AG04449 (cell line): ENCODE measurements around the gene MYO18B.

Source experiments
- CTCF ChIA-PET: fragments of 350-600 bp; formaldehyde crosslinking; extraction: SDS; loops from one replicate; lab custom pipeline; 2021; ENCODE audit warnings: antibody characterized with exemption; lab: Yijun Ruan, JAX
- POLR2A ChIA-PET: fragments of 400-600, 350-600 bp; formaldehyde crosslinking; extraction: SDS; loops from one replicate; lab custom pipeline; 2020; ENCODE audit warnings: antibody characterized with exemption, inconsistent platforms; lab: Yijun Ruan, JAX
- DNase-seq: peaks from one replicate; pipeline ENCODE4 v3.0.0-alpha.2; 2010; ENCODE audit warnings: low read depth, low spot score
- H3K4me3 ChIP-seq: 2 replicates; pipeline ENCODE4 v1.5.1; 2011; ENCODE audit warnings: low read depth, mild to moderate bottlenecking, control low read depth, low read length
- TF ChIP-seq, protein P1 (sequence below): IDR thresholded peaks from one replicate; pipeline ENCODE4 v1.5.1; 2011; ENCODE audit warnings: mild to moderate bottlenecking, moderate library complexity, low read length, control low read depth, inconsistent platforms; ENCODE audit not compliant: insufficient read depth; ENCODE audit errors: missing control alignments

The MYO18B gene

DNA sequence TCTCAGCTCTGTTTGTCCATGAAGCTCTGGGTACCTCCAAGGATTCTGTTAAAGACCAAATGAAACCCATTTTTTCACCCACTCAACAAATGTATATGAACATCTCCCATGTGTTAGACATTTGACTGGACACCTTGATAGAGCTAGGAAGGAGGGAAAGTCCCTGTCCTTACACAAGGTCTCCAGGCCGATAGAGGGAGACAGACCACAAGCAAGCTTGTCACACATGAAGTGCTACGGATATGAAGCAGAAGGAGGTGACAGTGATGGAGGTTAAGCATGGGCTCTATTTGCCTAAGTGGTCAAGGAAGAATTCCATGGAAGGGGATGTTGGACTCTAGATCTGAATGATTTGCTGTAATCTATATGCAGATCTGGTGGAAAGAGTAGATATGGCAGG lies 138.5 kb downstream of the MYO18B start:
- ChIA-PET POLR2A (no interaction called here), CTCF (no interaction called here)
- DNase-seq, result no peak
- H3K4me3 ChIP-seq, result no peak overlapping the region
- TF ChIP-seq, protein P1, sequence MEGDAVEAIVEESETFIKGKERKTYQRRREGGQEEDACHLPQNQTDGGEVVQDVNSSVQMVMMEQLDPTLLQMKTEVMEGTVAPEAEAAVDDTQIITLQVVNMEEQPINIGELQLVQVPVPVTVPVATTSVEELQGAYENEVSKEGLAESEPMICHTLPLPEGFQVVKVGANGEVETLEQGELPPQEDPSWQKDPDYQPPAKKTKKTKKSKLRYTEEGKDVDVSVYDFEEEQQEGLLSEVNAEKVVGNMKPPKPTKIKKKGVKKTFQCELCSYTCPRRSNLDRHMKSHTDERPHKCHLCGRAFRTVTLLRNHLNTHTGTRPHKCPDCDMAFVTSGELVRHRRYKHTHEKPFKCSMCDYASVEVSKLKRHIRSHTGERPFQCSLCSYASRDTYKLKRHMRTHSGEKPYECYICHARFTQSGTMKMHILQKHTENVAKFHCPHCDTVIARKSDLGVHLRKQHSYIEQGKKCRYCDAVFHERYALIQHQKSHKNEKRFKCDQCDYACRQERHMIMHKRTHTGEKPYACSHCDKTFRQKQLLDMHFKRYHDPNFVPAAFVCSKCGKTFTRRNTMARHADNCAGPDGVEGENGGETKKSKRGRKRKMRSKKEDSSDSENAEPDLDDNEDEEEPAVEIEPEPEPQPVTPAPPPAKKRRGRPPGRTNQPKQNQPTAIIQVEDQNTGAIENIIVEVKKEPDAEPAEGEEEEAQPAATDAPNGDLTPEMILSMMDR, result no peak

DNA sequence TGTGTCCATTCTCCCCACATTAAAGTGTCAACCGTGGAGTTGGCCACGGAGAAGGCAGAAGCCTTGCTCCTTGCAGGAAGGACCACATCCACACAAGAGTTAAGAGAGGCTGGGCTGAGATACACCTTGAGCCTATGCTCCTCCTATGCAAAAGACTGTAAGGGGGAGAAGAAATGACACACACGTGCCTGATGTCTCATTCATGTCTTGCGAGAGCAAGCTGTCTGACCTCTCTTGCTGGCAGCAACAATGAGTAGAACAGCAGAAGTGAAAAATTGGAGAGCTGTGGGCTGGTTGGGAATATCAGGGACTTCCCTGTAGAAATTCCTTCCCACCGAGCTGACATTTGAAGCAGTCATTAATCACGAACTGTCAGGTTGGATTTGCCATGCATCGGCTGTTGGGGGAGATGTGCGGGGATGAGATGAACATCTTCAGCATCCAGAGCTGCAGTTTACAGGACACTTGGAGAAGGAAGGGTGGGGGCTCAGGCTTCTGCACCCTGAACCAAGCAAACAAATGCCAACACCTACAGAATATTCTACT lies 139.3 kb downstream of the MYO18B start:
- DNase-seq, result no peak
- ChIA-PET CTCF (no interaction called here), POLR2A (no interaction called here)
- TF ChIP-seq, protein P1, result no peak
- H3K4me3 ChIP-seq, result no peak overlapping the region

DNA sequence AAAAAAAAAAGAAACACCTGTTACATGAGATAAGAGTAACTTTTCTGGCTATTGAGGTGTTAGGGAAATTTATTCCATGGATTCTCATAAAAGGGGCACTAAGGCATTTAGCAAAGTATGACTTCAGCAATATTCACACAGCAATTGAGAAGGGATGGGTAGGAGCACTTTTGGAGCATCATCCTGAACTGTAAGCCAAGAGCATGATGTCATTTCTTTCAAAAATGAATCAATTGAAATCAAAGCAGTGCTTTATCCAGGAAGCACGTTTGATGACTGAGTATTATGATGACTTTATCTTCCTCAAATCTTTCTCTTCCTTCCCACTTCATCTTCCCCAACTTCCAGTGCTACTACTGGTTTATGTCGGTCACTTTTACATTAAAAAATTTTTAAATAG lies 140.4 kb downstream of the MYO18B start:
- CTCF ChIA-PET, result no interaction called here
- TF ChIP-seq, protein P1, result no peak
- POLR2A ChIA-PET, result no interaction called here

DNA sequence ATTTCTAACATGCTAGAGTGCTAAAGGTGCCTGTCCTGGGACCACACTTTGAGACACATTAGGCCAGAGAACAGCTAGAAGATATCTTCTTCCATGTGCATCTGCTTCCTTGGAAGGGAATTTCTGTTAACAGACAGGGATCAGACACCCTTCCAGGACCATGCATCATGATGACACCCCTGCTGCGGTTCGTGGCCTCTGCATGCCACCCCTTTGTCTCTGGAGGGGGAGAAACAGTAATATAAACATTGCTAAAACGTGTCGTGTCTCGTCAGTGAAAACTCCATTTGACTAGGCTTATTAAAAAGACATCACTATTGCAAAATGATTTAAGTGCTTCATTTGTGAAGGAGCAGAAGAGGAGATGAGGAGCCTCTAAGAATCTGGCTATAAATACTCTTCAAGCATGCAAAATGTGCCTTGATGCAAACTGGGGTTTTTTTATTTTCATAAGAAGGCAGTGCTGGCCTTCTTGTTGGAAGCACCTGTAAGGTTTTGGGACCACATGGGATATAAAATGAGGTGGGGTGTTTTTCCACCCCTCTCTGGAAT lies 141.6 kb downstream of the MYO18B start:
- CTCF ChIA-PET, result no interaction called here
- H3K4me3 ChIP-seq, result no peak overlapping the region
- TF ChIP-seq, protein P1, result no peak
- no peak for DNase-seq
- POLR2A ChIA-PET, result no interaction called here

More for the DNA sequence above, 140.4 kb downstream of the MYO18B start:
- no peak overlapping the region for H3K4me3 ChIP-seq
- DNase-seq, result no peak

DNA sequence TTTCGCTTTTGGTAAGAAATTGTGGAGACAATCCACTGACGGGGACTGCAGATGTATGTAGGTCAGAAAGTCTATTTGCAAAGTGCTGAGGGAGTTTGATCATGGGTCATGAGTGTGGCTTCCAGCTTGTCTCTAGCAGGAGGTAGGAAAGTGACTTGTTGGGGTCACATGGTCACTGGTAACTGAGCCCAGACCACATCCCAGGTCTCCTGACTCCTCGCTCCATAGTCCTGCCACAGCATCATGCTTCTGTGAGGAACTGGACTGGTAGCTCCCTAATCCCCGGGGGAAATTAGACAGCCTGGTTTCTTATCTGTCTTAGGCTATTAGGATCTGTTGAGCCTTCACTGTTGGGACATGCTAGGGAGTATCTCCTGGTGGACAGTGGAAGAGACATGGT lies 142.1 kb downstream of the MYO18B start:
- no peak overlapping the region for H3K4me3 ChIP-seq
- ChIA-PET POLR2A (no interaction called here), CTCF (no interaction called here)
- no peak for DNase-seq
- TF ChIP-seq, protein P1, result no peak

DNA sequence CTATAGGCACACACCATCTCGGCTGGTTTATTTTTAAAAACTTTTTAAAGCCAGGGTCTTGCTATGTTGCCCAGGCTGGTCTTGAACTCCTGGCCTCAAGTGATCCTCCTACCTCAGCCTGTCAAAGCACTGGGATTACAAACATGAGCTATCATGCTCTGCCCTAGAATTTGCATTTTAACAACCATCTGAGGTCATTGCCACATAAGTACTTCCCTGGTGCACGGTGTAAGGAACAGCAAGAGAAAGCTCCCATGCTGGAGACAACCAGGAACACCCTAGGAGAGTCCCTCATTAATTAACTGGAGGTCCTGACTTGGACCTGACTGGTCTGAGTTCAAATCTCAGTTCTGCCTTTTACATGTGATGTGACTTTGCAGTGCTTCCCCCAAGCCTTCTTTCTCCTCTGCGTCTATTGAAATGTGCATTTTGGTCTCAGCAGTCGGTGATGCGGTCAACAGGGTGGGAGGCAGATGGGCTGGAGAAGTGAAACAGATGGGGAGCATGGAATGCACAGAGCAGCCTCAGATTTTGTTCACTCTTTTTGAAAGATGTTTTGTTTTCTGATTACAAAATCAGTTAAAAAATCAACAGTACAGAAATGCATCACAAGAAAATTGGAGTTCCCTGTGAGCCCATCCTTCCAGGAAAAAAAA lies 146.5 kb downstream of the MYO18B start:
- DNase-seq, result no peak
- POLR2A ChIA-PET, result interaction anchor here (0.6 kb wide), 1 partner anchor 29 kb away, joined by 3 read pairs; no protein-coding TSS in a partner anchor
- CTCF ChIA-PET, result no interaction called here
- TF ChIP-seq, protein P1, result no peak
- no peak overlapping the region for H3K4me3 ChIP-seq
